ENCODE measurements around the gene IAPP. TPM values are rescaled to one million over a fixed set of nuclear protein-coding genes. Genes with fewer than 3 reads are reported as not detected.

IAPP gene
- polyA plus RNA-seq, 3 donors: not detected

- no peak for DNase-seq
- no peak overlapping the region for H3K4me3 Mint-ChIP-seq
- H3K27ac Mint-ChIP-seq: no peak overlapping the region
- Histone ChIP-seq H3K9me3 (replicated peaks in 1 of 2; ENCODE audit: control insufficient read depth in 1 of 2, insufficient read depth in 1 of 2, low read length in 2 of 2) (no peaks in the 10 kb centered on the region), H3K4me1 (ENCODE audit: control insufficient read depth in 1 of 2, insufficient read depth in 2 of 2, low read length in 2 of 2) (no peaks in the 10 kb centered on the region), H3K4me3 (replicated peaks in 1 of 3; ENCODE audit: low read depth in 2 of 3, low read length in 3 of 3) (no peak overlapping the region), H3K4me2 (replicated peaks; ENCODE audit: extremely low read depth, low read length, poor library complexity, severe bottlenecking) (no peak overlapping the region), H3K27ac (ENCODE audit: low read depth in 1 of 2, low read length in 2 of 2) (no peak overlapping the region), H3K27me3 (ENCODE audit: control insufficient read depth in 2 of 2, insufficient read depth in 2 of 2, low read length in 2 of 2) (no peaks in the 10 kb centered on the region), H3K36me3 (replicated peaks in 1 of 2; ENCODE audit: control insufficient read depth in 1 of 2, insufficient read depth in 2 of 2, low read length in 2 of 2) (no peaks in the 10 kb centered on the region), H3K79me2 (ENCODE audit: insufficient read depth, low read length) (no peaks in the 10 kb centered on the region), H3K9ac (ENCODE audit: insufficient read depth, low read length, poor library complexity, severe bottlenecking) (no peak overlapping the region), H2AFZ (ENCODE audit: insufficient read depth, low read depth, low read length, poor library complexity, severe bottlenecking) (no peak overlapping the region), H4K20me1 (ENCODE audit: insufficient read depth, low read length) (no peaks in the 10 kb centered on the region)
- H3K9me3 Mint-ChIP-seq: peaks cover 0 to 4% (median 2%) of the 10 kb centered on the region in 7 donors
- intact Hi-C loops (cut with micrococcal nuclease): no loop called here
- peaks cover 0 to 1% (median 0%) of the 10 kb centered on the region in 3 donors for H3K27me3 Mint-ChIP-seq (ENCODE audit: low read depth in 3 of 3)
- no peaks in the 10 kb centered on the region for H3K4me1 Mint-ChIP-seq
- H3K36me3 Mint-ChIP-seq: no peaks in the 10 kb centered on the region
- TF ChIP-seq, protein P1, sequence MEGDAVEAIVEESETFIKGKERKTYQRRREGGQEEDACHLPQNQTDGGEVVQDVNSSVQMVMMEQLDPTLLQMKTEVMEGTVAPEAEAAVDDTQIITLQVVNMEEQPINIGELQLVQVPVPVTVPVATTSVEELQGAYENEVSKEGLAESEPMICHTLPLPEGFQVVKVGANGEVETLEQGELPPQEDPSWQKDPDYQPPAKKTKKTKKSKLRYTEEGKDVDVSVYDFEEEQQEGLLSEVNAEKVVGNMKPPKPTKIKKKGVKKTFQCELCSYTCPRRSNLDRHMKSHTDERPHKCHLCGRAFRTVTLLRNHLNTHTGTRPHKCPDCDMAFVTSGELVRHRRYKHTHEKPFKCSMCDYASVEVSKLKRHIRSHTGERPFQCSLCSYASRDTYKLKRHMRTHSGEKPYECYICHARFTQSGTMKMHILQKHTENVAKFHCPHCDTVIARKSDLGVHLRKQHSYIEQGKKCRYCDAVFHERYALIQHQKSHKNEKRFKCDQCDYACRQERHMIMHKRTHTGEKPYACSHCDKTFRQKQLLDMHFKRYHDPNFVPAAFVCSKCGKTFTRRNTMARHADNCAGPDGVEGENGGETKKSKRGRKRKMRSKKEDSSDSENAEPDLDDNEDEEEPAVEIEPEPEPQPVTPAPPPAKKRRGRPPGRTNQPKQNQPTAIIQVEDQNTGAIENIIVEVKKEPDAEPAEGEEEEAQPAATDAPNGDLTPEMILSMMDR (IDR thresholded peaks at IDR 0.05): no peak
These were observed 29.1 kb upstream of the IAPP start for GRCh38 chr12:21343636-21344035.

DNA sequence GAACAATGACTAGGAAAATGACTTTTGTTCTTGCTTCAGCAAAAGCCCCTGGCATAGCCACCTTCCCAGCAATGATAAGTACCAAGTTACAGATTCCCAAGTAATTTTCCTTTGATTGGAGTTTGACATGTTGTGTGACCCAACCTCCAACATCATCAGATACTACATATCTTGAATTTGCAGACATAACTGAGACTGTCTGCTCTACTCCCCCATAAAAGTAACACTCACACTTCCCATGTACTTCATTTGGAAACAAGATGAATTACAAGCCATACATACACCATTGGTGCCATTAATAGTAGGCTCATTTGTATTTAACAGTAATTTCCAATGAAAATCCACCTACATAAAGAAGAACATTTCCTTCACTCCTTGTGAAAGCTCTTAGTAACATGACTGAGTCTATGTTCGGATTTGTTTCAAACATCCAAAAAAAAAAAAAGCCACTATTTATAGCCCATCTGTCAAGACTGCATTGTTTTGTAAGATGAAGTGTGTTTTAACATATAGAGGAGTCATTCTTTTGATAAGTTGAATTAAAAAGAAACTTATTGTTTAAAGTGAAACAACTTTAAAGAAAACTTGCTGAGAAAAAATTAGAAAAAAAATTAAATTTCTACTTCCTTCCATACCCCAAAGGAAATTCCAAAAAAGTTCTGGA, 26.0 kb upstream of the IAPP start:
- Histone ChIP-seq H3K27ac (ENCODE audit: low read depth in 1 of 2, low read length in 2 of 2) (no peak overlapping the region), H3K4me2 (replicated peaks; ENCODE audit: extremely low read depth, low read length, poor library complexity, severe bottlenecking) (no peak overlapping the region), H2AFZ (ENCODE audit: insufficient read depth, low read depth, low read length, poor library complexity, severe bottlenecking) (no peak overlapping the region), H3K4me3 (replicated peaks in 1 of 3; ENCODE audit: low read depth in 2 of 3, low read length in 3 of 3) (no peak overlapping the region), H3K79me2 (ENCODE audit: insufficient read depth, low read length) (no peaks in the 10 kb centered on the region), H3K9me3 (replicated peaks in 1 of 2; ENCODE audit: control insufficient read depth in 1 of 2, insufficient read depth in 1 of 2, low read length in 2 of 2) (no peaks in the 10 kb centered on the region), H3K4me1 (ENCODE audit: control insufficient read depth in 1 of 2, insufficient read depth in 2 of 2, low read length in 2 of 2) (no peaks in the 10 kb centered on the region), H3K27me3 (ENCODE audit: control insufficient read depth in 2 of 2, insufficient read depth in 2 of 2, low read length in 2 of 2) (no peaks in the 10 kb centered on the region), H3K9ac (ENCODE audit: insufficient read depth, low read length, poor library complexity, severe bottlenecking) (no peak overlapping the region), H4K20me1 (ENCODE audit: insufficient read depth, low read length) (no peaks in the 10 kb centered on the region), H3K36me3 (replicated peaks in 1 of 2; ENCODE audit: control insufficient read depth in 1 of 2, insufficient read depth in 2 of 2, low read length in 2 of 2) (no peaks in the 10 kb centered on the region)
- H3K4me1 Mint-ChIP-seq: no peaks in the 10 kb centered on the region
- intact Hi-C loops (cut with micrococcal nuclease): no loop called here
- no peak for DNase-seq
- H3K36me3 Mint-ChIP-seq: no peaks in the 10 kb centered on the region
- TF ChIP-seq, protein P1 (IDR thresholded peaks at IDR 0.05): no peak
- WGBS (ENCODE audit: insufficient coverage): no CpG with 5 or more reads among the region's 1 CpG
- H3K9me3 Mint-ChIP-seq: peaks cover 0 to 4% (median 2%) of the 10 kb centered on the region in 7 donors
- no peak overlapping the region for H3K4me3 Mint-ChIP-seq
- no peak overlapping the region for H3K27ac Mint-ChIP-seq
- peaks cover 0 to 1% (median 0%) of the 10 kb centered on the region in 3 donors for H3K27me3 Mint-ChIP-seq (ENCODE audit: low read depth in 3 of 3)

Measured in CD14-positive monocyte (primary cell).